Gastroesophageal sphincter (tissue), 3 donors: ENCODE results near the gene ZSCAN2.

Experiments used
- EP300 ChIP-seq: sonication (generic); formaldehyde crosslinking; IDR thresholded peaks from one replicate; pipeline ENCODE4 v1.6.1; 2017; ENCODE audit warnings: antibody characterized with exemption, mild to moderate bottlenecking
- TF ChIP-seq, protein P1 (sequence below), 4 experiments: fragments of 200-600 bp in 2 of 4; fragments of 450-650 bp in 2 of 4; sonication (generic) in 1 of 4; IDR thresholded peaks; one replicate each; pipeline ENCODE4 v1.5.1; 2017 to 2019; ENCODE audit warnings: antibody characterized with exemption in 4 of 4, mild to moderate bottlenecking in 2 of 4, moderate library complexity in 2 of 4

DNA sequence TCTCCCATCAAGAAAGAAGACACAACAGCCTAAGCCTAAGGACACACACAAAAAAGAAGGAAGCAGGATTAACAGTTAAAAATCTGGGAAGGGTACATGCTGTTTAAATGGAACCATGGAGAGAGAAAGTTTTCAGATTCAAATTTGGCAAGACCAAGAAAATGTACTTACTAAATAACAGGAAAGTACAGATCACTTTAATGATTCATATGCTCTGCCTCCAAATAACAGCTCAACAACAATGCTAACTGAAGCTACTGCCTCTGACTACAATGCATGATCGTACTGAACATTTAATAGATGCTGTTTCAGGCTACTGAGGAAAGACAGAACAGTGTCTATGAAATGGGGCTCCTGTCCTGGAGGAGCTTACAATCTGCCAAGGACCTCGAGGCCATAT lies 65.6 kb downstream of the ZSCAN2 start:
- TF ChIP-seq, protein P1, sequence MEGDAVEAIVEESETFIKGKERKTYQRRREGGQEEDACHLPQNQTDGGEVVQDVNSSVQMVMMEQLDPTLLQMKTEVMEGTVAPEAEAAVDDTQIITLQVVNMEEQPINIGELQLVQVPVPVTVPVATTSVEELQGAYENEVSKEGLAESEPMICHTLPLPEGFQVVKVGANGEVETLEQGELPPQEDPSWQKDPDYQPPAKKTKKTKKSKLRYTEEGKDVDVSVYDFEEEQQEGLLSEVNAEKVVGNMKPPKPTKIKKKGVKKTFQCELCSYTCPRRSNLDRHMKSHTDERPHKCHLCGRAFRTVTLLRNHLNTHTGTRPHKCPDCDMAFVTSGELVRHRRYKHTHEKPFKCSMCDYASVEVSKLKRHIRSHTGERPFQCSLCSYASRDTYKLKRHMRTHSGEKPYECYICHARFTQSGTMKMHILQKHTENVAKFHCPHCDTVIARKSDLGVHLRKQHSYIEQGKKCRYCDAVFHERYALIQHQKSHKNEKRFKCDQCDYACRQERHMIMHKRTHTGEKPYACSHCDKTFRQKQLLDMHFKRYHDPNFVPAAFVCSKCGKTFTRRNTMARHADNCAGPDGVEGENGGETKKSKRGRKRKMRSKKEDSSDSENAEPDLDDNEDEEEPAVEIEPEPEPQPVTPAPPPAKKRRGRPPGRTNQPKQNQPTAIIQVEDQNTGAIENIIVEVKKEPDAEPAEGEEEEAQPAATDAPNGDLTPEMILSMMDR (IDR thresholded peaks at IDR 0.05) = no peak
- TF ChIP-seq EP300 = no peak
